GM23338 (cell line): ENCODE results near the gene TCF7L1. TPM values are rescaled to one million over a fixed set of nuclear protein-coding genes. Genes with fewer than 3 reads are reported as not detected.

Source experiments
- ATAC-seq: fragments of 200-7000 bp; cut with Tn5 transposase; 3 replicates; pipeline ENCODE4 v1.9.1; 2020
- DNase-seq: peaks from one replicate; pipeline ENCODE4 v3.0.0-alpha.2; 2015; ENCODE audit warnings: low spot score
- H2AFZ ChIP-seq: fragments of 200-600 bp; sonication (generic); 2 replicates; pipeline ENCODE4 v1.8.0; 2016; ENCODE audit warnings: antibody characterized with exemption, mild to moderate bottlenecking, moderate library complexity
- H3F3A ChIP-seq: fragments of 200-600 bp; sonication (generic); replicated peaks from 2 replicates; pipeline ENCODE4 v1.8.0; 2017; ENCODE audit warnings: antibody characterized with exemption, mixed run types, low read depth
- H3K27ac ChIP-seq: fragments of 200-600 bp; sonication (generic); 2 replicates; pipeline ENCODE4 v1.6.1; 2016; ENCODE audit warnings: low read depth
- H3K27me3 ChIP-seq: fragments of 200-600 bp; sonication (generic); 2 replicates; pipeline ENCODE4 v1.8.0; 2016; ENCODE audit warnings: mild to moderate bottlenecking, mixed run types, moderate library complexity; ENCODE audit not compliant: insufficient read depth
- H3K36me3 ChIP-seq: fragments of 200-600 bp; sonication (generic); 2 replicates; pipeline ENCODE4 v1.8.0; 2016; ENCODE audit warnings: mild to moderate bottlenecking; ENCODE audit not compliant: insufficient read depth
- H3K4me1 ChIP-seq: fragments of 200-600 bp; sonication (generic); 2 replicates; pipeline ENCODE4 v1.8.0; 2016; ENCODE audit warnings: mild to moderate bottlenecking, moderate library complexity; ENCODE audit not compliant: insufficient read depth
- H3K4me2 ChIP-seq: fragments of 200-600 bp; sonication (generic); 2 replicates; pipeline ENCODE4 v1.7.1; 2017; ENCODE audit warnings: mixed run types
- H3K4me3 ChIP-seq: fragments of 200-600 bp; sonication (generic); 2 replicates; pipeline ENCODE4 v1.6.1; 2016; ENCODE audit warnings: mixed run types
- H3K79me2 ChIP-seq: fragments of 200-600 bp; sonication (generic); replicated peaks from 2 replicates; pipeline ENCODE4 v1.8.0; 2017; ENCODE audit warnings: mild to moderate bottlenecking; ENCODE audit not compliant: insufficient read depth
- H3K9me2 ChIP-seq: fragments of 200-600 bp; sonication (generic); 2 replicates; pipeline ENCODE4 v1.8.0; 2017; ENCODE audit not compliant: insufficient read depth
- H4K20me1 ChIP-seq: fragments of 200-600 bp; sonication (generic); replicated peaks from 2 replicates; pipeline ENCODE4 v1.8.0; 2017; ENCODE audit warnings: mild to moderate bottlenecking; ENCODE audit not compliant: insufficient read depth
- H3K27ac Mint-ChIP-seq: 2 replicates; pipeline ENCODE4 v1.8.0; 2020; ENCODE audit warnings: inconsistent platforms, mild to moderate bottlenecking, moderate library complexity, mixed read lengths
- H3K27me3 Mint-ChIP-seq: 3 replicates; pipeline ENCODE4 v1.8.0; 2022; ENCODE audit warnings: low read depth, mild to moderate bottlenecking, moderate library complexity, mixed read lengths, inconsistent platforms; ENCODE audit not compliant: insufficient read depth, poor library complexity
- H3K36me3 Mint-ChIP-seq: 3 replicates; pipeline ENCODE4 v1.8.0; 2021; ENCODE audit warnings: low read depth, mild to moderate bottlenecking, inconsistent platforms, moderate library complexity, mixed read lengths
- H3K4me1 Mint-ChIP-seq: 3 replicates; pipeline ENCODE4 v1.8.0; 2020; ENCODE audit warnings: mild to moderate bottlenecking, inconsistent platforms, mixed read lengths
- H3K4me3 Mint-ChIP-seq: 3 replicates; pipeline ENCODE4 v1.8.0; 2021; ENCODE audit warnings: moderate library complexity, mild to moderate bottlenecking, inconsistent platforms, mixed read lengths
- H3K9me3 Mint-ChIP-seq: 3 replicates; pipeline ENCODE4 v1.8.0; 2020; ENCODE audit warnings: moderate library complexity, mild to moderate bottlenecking, inconsistent platforms, mixed read lengths
- CREB1 ChIP-seq: fragments of 250-450 bp; sonication (Bioruptor Pico); IDR thresholded peaks from 2 replicates; pipeline ENCODE4 v1.5.0; 2020; ENCODE audit warnings: low read depth, mild to moderate bottlenecking, moderate library complexity
- ETS1 ChIP-seq: IDR thresholded peaks from 2 replicates; pipeline ENCODE4 v1.6.1; 2016; ENCODE audit warnings: antibody characterized with exemption
- EZH2 ChIP-seq: fragments of 200-600 bp; sonication (generic); IDR thresholded peaks from one replicate; pipeline ENCODE4 v1.8.0; 2017; ENCODE audit warnings: antibody characterized with exemption, mild to moderate bottlenecking, low read depth; ENCODE audit not compliant: unreplicated experiment
- EZH2phosphoT487 ChIP-seq: fragments of 200-600 bp; sonication (generic); IDR thresholded peaks from one replicate; pipeline ENCODE4 v1.8.1; 2018; ENCODE audit warnings: antibody characterized with exemption; ENCODE audit not compliant: unreplicated experiment
- JUNB ChIP-seq: IDR thresholded peaks from one replicate; pipeline ENCODE4 v1.6.1; 2016; ENCODE audit warnings: antibody characterized with exemption; ENCODE audit not compliant: unreplicated experiment
- NANOG ChIP-seq: IDR thresholded peaks from 2 replicates; pipeline ENCODE4 v1.6.1; 2016; ENCODE audit warnings: antibody characterized with exemption, borderline replicate concordance
- POLR2AphosphoS5 ChIP-seq: IDR thresholded peaks from 2 replicates; pipeline ENCODE4 v1.6.1; 2016; ENCODE audit warnings: antibody characterized with exemption, low read depth
- STAT1 ChIP-seq: IDR thresholded peaks from one replicate; pipeline ENCODE4 v1.6.1; 2016; ENCODE audit warnings: antibody characterized with exemption; ENCODE audit not compliant: unreplicated experiment
- ZNF114 ChIP-seq: fragments of 250-450 bp; sonication (Bioruptor Pico); IDR thresholded peaks from 2 replicates; pipeline ENCODE4 v1.5.0; 2020; ENCODE audit warnings: mild to moderate bottlenecking, moderate library complexity
- ZNF331 ChIP-seq: fragments of 250-450 bp; sonication (Bioruptor Pico); IDR thresholded peaks from 2 replicates; pipeline ENCODE4 v1.5.0; 2020; ENCODE audit warnings: low read depth, mild to moderate bottlenecking, moderate library complexity
- polyA plus RNA-seq: library from polyadenylated mRNA; unstranded; fragments of >200 nt; fragmentation: Nextera tagmentation; extraction: Ambion mirVana; gene quantifications from 2 replicates; pipeline ENCODE4 v1.2.1, GENCODE V29; 2016
- total RNA-seq: library from RNA; depleted of rRNA; stranded (reverse); fragments of >200 nt; shearing (Covaris generic); gene quantifications from 2 replicates; pipeline ENCODE4 v1.2.3, GENCODE V29; 2014
- TF ChIP-seq, protein P1 (sequence below): fragments of 250-450 bp; sonication (Bioruptor Pico); IDR thresholded peaks from 2 replicates; pipeline ENCODE4 v1.5.0; 2020; ENCODE audit warnings: mild to moderate bottlenecking, moderate library complexity
- TF ChIP-seq, protein P2 (sequence below), 2 experiments: fragments of 200-600 bp in 1 of 2; sonication (generic) in 1 of 2; conservative IDR thresholded peaks; 2 replicates each; pipeline versions ENCODE4 v1.5.1 to v1.6.1; 2016 to 2017; ENCODE audit warnings: antibody characterized with exemption in 2 of 2, low read depth in 2 of 2, mild to moderate bottlenecking in 2 of 2, moderate library complexity in 1 of 2
- TF ChIP-seq, protein P3 (sequence below): IDR thresholded peaks from one replicate; pipeline ENCODE4 v1.6.1; 2018; ENCODE audit warnings: antibody characterized with exemption; ENCODE audit not compliant: unreplicated experiment

TCF7L1 gene
- total and polyA plus RNA-seq, 2 experiments from 2014 or later: 47.3 to 101 TPM

DNA sequence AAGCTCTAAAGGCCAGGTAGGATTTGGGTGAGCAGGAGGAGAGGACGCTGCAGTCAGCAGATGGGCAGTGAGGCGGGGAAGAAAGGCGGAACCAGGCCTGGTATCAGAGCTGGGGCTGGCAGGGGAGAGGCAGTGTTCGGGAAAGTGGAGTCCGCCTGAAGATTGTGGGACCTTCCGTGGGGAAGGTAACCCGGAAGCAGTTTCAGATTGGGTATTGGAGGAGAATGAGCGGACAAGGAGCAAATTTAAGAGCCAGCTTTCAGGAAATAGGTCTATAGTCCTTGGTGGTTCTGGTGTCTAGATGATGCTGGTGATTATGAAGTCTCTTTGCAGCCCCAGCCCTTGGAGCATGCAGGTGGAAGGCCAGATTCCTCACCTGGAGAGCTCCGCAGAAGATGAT is 51.0 kb downstream of the TCF7L1 start:
- Mint-ChIP-seq H3K4me3 (no peak overlapping the region), H3K9me3 (no peaks in the 10 kb centered on the region), H3K27ac (peak overlapping the region; percentile 4; the same call in 1 of the 2 replicates), H3K36me3 (peaks cover 36% of the 10 kb centered on the region), H3K27me3 (peaks cover 14% of the 10 kb centered on the region), H3K4me1 (peaks cover 87% of the 10 kb centered on the region)
- no peak for ATAC-seq
- no peak overlapping the region for H3K4me3 ChIP-seq
- 0 out of 2 replicates have a peak overlapping the region, but pooled peaks have one; percentile 66 for H3K27ac ChIP-seq
- H3F3A ChIP-seq: peaks cover 17% of the 10 kb centered on the region
- DNase-seq: no peak
- no peak for TF ChIP-seq ETS1
- TF ChIP-seq NANOG: no peak
- no peak for TF ChIP-seq POLR2AphosphoS5
- no peak for TF ChIP-seq JUNB
- TF ChIP-seq, protein P1, sequence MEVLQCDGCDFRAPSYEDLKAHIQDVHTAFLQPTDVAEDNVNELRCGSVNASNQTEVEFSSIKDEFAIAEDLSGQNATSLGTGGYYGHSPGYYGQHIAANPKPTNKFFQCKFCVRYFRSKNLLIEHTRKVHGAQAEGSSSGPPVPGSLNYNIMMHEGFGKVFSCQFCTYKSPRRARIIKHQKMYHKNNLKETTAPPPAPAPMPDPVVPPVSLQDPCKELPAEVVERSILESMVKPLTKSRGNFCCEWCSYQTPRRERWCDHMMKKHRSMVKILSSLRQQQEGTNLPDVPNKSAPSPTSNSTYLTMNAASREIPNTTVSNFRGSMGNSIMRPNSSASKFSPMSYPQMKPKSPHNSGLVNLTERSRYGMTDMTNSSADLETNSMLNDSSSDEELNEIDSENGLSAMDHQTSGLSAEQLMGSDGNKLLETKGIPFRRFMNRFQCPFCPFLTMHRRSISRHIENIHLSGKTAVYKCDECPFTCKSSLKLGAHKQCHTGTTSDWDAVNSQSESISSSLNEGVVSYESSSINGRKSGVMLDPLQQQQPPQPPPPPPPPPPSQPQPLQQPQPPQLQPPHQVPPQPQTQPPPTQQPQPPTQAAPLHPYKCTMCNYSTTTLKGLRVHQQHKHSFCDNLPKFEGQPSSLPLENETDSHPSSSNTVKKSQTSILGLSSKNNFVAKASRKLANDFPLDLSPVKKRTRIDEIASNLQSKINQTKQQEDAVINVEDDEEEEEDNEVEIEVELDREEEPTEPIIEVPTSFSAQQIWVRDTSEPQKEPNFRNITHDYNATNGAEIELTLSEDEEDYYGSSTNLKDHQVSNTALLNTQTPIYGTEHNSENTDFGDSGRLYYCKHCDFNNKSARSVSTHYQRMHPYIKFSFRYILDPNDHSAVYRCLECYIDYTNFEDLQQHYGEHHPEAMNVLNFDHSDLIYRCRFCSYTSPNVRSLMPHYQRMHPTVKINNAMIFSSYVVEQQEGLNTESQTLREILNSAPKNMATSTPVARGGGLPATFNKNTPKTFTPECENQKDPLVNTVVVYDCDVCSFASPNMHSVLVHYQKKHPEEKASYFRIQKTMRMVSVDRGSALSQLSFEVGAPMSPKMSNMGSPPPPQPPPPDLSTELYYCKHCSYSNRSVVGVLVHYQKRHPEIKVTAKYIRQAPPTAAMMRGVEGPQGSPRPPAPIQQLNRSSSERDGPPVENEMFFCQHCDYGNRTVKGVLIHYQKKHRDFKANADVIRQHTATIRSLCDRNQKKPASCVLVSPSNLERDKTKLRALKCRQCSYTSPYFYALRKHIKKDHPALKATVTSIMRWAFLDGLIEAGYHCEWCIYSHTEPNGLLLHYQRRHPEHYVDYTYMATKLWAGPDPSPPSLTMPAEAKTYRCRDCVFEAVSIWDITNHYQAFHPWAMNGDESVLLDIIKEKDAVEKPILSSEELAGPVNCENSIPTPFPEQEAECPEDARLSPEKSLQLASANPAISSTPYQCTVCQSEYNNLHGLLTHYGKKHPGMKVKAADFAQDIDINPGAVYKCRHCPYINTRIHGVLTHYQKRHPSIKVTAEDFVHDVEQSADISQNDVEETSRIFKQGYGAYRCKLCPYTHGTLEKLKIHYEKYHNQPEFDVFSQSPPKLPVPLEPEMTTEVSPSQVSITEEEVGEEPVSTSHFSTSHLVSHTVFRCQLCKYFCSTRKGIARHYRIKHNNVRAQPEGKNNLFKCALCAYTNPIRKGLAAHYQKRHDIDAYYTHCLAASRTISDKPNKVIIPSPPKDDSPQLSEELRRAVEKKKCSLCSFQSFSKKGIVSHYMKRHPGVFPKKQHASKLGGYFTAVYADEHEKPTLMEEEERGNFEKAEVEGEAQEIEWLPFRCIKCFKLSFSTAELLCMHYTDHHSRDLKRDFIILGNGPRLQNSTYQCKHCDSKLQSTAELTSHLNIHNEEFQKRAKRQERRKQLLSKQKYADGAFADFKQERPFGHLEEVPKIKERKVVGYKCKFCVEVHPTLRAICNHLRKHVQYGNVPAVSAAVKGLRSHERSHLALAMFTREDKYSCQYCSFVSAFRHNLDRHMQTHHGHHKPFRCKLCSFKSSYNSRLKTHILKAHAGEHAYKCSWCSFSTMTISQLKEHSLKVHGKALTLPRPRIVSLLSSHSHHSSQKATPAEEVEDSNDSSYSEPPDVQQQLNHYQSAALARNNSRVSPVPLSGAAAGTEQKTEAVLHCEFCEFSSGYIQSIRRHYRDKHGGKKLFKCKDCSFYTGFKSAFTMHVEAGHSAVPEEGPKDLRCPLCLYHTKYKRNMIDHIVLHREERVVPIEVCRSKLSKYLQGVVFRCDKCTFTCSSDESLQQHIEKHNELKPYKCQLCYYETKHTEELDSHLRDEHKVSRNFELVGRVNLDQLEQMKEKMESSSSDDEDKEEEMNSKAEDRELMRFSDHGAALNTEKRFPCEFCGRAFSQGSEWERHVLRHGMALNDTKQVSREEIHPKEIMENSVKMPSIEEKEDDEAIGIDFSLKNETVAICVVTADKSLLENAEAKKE: no peak
- no peak for TF ChIP-seq ZNF114 (CRISPR knock-in tag)
- no peak for TF ChIP-seq EZH2
- no peak for TF ChIP-seq EZH2phosphoT487
- no peak for TF ChIP-seq ZNF331
- TF ChIP-seq CREB1 (CRISPR knock-in tag): no peak
- TF ChIP-seq STAT1: no peak
- TF ChIP-seq, protein P2, sequence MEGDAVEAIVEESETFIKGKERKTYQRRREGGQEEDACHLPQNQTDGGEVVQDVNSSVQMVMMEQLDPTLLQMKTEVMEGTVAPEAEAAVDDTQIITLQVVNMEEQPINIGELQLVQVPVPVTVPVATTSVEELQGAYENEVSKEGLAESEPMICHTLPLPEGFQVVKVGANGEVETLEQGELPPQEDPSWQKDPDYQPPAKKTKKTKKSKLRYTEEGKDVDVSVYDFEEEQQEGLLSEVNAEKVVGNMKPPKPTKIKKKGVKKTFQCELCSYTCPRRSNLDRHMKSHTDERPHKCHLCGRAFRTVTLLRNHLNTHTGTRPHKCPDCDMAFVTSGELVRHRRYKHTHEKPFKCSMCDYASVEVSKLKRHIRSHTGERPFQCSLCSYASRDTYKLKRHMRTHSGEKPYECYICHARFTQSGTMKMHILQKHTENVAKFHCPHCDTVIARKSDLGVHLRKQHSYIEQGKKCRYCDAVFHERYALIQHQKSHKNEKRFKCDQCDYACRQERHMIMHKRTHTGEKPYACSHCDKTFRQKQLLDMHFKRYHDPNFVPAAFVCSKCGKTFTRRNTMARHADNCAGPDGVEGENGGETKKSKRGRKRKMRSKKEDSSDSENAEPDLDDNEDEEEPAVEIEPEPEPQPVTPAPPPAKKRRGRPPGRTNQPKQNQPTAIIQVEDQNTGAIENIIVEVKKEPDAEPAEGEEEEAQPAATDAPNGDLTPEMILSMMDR (conservative IDR thresholded peaks at IDR 0.05; ENCODE audit: low read depth in 2 of 2): no peak
- TF ChIP-seq, protein P3, sequence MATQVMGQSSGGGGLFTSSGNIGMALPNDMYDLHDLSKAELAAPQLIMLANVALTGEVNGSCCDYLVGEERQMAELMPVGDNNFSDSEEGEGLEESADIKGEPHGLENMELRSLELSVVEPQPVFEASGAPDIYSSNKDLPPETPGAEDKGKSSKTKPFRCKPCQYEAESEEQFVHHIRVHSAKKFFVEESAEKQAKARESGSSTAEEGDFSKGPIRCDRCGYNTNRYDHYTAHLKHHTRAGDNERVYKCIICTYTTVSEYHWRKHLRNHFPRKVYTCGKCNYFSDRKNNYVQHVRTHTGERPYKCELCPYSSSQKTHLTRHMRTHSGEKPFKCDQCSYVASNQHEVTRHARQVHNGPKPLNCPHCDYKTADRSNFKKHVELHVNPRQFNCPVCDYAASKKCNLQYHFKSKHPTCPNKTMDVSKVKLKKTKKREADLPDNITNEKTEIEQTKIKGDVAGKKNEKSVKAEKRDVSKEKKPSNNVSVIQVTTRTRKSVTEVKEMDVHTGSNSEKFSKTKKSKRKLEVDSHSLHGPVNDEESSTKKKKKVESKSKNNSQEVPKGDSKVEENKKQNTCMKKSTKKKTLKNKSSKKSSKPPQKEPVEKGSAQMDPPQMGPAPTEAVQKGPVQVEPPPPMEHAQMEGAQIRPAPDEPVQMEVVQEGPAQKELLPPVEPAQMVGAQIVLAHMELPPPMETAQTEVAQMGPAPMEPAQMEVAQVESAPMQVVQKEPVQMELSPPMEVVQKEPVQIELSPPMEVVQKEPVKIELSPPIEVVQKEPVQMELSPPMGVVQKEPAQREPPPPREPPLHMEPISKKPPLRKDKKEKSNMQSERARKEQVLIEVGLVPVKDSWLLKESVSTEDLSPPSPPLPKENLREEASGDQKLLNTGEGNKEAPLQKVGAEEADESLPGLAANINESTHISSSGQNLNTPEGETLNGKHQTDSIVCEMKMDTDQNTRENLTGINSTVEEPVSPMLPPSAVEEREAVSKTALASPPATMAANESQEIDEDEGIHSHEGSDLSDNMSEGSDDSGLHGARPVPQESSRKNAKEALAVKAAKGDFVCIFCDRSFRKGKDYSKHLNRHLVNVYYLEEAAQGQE: no peak
- no peak overlapping the region for H2AFZ ChIP-seq
- peaks cover 98% of the 10 kb centered on the region for H3K79me2 ChIP-seq
- no peaks in the 10 kb centered on the region; the same call in 1 of the 2 replicates for H3K9me2 ChIP-seq
- peaks cover 89% of the 10 kb centered on the region for H4K20me1 ChIP-seq
- no peaks in the 10 kb centered on the region for H3K36me3 ChIP-seq
- peaks cover 58% of the 10 kb centered on the region for H3K4me1 ChIP-seq
- no peak overlapping the region for H3K4me2 ChIP-seq
- no peaks in the 10 kb centered on the region for H3K27me3 ChIP-seq
